ENCODE results near the gene CRTC1.

Gene CRTC1

GRCh38 chr19:18780631-18781030 is 97.2 kb downstream of the CRTC1 start:
- DNase-seq (ENCODE audit: low spot score) = no peak
- no peak for FAIRE-seq

DNA sequence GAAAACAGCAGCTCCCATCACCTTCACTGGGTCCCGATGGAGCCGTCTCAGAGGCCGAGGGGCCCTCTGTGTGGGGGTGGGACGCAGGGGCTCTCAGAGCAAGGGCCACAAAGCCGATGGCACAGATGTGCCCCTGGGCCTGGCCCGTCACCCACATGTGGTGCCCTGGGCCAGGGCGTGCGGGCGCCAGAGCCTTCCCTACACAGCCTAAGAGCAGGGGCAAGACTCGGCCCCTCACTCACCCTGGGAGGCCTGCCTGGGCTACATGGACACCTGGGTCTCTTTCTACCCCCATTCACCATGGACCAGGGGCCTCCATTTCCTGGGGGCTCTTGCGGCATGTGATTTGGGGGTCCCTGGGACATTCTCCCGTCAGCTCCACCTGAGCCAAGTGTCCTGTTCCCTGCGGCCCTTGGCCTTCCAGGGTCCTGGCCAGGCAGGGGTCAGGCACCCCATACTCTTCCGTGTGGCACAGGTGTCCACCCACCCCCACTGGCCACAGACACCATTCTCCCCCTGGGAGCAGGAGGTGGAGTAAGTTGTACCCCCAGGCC is 97.6 kb downstream of the CRTC1 start:
- FAIRE-seq (no peak), DNase-seq (ENCODE audit: low spot score) (no peak)

GRCh38 chr19:18781885-18782527 is 98.5 kb downstream of the CRTC1 start:
- FAIRE-seq = no peak
- no peak for DNase-seq (ENCODE audit: low spot score)

DNA sequence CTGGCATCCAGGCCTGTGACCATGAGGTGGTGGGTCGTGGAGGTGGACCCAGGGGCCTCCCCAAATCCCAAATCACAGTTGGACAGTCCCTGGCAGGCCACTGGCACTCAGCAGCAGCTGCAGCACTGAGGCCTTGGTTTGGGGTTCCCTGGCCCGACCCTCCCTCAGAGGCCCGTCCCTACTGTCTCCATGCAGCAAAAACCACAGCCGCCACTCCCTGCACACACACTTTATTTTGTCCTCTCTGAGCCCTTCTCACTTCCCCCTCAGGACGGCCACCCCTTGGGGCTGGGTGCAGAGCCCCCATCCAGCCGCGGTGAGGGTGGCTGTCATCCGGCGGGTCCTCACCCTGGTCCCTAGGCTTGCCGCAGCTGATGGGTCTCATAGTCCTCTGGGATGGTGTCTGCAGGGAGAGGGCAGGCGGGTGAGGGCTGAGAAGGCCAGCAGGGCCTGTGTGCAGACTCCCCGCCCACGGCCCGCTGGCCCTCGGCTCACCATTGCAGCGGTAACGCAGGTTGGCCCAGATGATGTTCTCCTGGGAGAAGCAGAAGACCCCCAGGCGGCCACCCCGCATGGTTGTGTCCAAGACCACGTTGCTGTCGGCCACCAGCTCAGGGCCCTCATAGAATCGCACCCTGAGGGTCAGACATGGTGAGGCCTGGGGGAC is 99.2 kb downstream of the CRTC1 start:
- no peak for DNase-seq (ENCODE audit: low spot score)

DNA sequence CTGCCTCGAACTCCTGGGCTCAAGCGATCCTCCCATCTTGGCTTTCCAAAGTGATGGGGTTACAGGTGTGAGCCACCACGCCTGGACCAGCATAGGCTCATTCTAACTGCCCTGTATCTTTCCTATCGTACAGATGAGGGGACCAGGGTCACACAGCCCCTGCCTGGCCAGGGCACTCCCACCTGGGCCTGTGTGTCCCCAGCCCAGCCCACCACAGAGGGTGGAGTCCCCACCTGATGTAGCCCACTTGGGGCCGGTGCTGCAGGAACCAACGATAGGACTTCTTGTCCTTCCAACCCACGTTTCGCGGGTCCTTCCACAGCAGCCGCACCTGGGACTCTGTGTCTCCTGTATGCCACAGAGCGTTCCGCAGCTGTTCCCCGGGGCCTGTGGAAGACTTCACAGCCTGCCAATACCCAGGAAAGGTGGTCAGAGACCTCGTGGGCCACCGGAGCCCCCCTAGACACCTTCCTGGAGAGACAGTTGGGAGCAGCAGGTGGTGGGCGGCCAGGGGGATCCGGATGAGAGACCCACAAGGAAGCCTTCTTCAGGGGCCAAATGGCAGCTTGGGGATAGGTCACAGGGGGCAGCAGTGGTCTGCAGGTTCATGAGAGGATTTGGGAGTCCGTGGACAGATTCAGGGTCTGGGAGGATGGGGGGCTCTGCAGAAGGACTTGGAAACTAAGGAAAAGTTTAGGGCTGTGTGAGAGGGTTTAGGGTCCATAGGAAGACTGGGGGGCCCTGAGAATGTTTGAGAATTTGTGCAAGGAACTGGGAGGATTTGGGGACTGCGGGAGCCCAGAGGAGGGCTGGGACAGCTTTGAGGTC is 100.7 kb downstream of the CRTC1 start:
- FAIRE-seq = no peak
- DNase-seq (ENCODE audit: low spot score) = no peak

More for the DNA sequence above, 99.2 kb downstream of the CRTC1 start:
- no peak for FAIRE-seq

- FAIRE-seq (no peak), DNase-seq (ENCODE audit: low spot score) (no peak)
These were observed 101.3 kb downstream of the CRTC1 start for GRCh38 chr19:18784786-18785120.

- FAIRE-seq = no peak
- DNase-seq (ENCODE audit: low spot score) = no peak
These were observed 102.0 kb downstream of the CRTC1 start for GRCh38 chr19:18785179-18786124.

DNA sequence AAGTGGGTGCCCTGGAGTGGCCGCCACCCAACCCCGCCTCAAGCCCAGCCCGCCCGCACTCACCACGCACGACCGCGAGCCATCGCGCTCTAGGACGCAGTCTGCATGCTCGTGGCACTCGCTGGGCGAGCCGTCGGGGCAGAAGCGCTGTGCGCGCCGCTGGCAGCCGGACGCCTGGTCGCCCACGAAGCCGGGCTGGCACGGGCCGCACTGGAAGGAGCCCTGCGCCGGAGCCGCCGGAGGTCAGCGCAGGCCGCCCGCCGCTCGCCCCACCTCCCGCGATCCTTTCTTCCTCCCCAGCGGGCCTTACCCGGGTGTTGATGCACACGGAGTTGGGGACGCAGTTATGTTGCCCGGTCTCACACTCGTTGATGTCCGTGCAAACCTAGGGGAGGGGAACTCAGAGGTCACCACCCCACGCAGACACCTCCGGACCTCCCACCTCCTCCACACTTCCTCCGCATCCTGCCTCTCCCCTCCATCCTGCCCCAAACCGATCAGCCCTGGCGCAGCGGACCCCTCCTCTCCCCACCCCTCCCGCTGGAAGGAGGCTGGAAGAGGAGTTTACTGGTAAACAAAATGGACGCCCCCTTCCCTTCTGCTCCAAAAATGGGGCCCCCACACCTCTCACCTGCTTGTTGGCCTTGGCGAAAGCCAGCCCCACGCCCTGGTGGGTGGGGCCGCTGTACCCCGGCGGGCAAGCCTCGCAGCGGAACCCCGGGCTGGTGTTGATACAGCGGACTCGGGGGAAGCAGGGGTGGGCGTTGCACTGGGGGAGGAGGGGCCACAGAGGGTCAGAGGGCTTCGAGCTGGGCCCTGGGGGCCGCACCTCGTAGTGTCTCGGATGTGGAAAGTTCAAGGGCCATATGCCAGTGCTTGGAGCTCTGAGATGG is 105.3 kb downstream of the CRTC1 start:
- FAIRE-seq (no peak), DNase-seq (ENCODE audit: low spot score) (no peak)

- no peak for DNase-seq (ENCODE audit: low spot score)
- no peak for FAIRE-seq
These were observed 106.0 kb downstream of the CRTC1 start for GRCh38 chr19:18789422-18789869.

- FAIRE-seq (no peak), DNase-seq (ENCODE audit: low spot score) (no peak)
These were observed 106.5 kb downstream of the CRTC1 start for GRCh38 chr19:18789883-18790565.

DNA sequence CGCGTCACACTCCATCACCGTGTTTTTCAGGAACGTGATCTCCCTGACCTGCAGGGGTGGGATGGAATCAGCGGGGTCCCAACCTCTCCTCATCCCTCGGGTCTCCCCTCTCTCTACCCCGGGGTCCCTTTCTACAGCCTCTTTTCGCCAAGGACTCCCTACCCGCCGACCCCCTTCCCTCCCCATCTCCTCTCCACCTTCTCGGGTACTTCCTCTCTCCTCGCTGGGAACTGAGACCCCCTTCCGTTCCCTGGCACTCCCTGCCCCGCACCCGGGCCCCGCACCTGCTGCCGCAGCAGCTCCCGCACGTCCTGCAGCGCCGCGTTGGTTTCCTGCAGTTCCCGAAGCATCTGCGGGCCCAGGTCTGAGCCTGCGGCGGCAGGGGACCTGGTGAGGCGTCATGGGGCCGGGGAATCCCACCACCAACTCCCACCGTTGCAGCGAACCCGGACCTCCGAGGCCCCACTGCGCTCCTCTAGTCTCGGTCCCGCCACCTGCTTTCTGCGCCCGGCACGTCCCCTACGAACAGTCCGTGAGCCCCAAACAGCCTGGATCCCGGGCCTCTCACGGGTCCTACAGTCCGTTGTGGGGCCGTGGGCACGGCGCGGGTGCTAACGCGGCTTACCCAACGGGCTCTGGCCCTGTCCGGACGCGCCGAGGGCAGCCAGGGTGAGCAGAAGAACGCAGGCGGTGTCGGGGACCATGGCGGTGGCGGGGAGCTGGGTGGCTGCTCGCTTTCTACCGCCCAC is 107.3 kb downstream of the CRTC1 start, which contains the start of gene COMP:
COMP (minus strand) TSS at position 740 of the 749 bp plus-strand sequence; CDS start at position 704, 36 bp downstream.
- FAIRE-seq (no peak), DNase-seq (ENCODE audit: low spot score) (no peak)

- FAIRE-seq = no peak
- DNase-seq (ENCODE audit: low spot score) = no peak
These were observed 107.8 kb downstream of the CRTC1 start for GRCh38 chr19:18791315-18791678.

GRCh38 chr19:18792661-18793060 is 109.2 kb downstream of the CRTC1 start:
- FAIRE-seq = no peak
- no peak for DNase-seq (ENCODE audit: low spot score)

GRCh38 chr19:18793144-18794028 is 109.9 kb downstream of the CRTC1 start:
- no peak for DNase-seq (ENCODE audit: low spot score)
- no peak for FAIRE-seq

DNA sequence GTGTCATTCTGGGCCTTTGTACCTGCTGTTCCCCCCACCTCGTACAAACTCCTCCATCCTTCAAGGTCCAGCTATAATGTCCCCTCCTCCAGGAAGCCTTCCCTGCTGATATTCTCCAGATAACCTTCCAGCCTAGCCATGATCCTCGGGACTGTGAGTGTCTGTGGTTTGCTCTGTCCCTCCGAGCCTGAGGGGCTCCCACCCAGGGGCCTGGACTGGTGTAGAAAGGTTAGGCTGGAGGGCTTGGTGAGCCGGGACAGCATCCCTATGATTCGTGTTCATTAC is 110.5 kb downstream of the CRTC1 start:
- FAIRE-seq = no peak
- DNase-seq (ENCODE audit: low spot score) = no peak

DNA sequence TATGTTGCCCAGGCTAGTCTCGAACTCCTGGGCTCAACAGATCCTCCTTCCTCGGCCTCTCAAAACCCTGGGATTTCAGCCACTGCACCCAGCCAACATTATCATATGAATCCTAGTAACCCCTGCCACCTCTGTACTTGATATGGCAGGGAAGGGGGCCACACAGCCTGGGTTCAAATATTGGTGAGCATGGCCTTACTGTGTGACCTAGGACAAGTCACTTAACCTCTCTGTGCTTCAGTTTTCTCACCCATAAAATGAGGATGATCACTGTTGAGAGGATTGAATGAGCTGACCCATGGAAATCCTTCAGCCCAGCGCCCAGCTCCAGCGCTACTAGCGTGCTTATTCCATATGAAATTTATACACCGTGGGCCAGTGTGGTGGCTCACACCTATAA is 111.2 kb downstream of the CRTC1 start:
- DNase-seq (ENCODE audit: low spot score) (no peak), FAIRE-seq (no peak)

DNA sequence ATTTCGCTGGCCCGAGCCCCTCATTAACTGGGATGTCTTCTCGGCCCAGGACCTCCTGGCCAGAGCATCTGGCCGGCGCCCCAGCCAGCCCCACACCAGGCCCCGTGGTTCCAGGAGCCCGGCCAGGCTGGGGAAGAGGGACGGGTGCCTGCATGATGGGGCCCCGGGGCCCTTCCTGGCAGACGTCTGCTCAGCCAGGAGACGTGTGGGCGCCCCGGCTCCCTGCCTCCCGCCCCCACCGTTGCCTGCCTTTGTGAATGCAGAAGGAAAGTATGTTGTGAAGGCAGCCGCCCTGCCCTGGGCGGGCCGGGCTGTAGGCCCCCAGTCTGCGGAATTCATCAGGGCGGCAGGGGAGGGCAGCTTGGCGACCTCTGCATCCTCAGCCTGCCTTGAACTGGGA is 112.1 kb downstream of the CRTC1 start:
- no peak for FAIRE-seq
- no peak for DNase-seq (ENCODE audit: low spot score)

GRCh38 chr19:18796239-18796638 is 112.8 kb downstream of the CRTC1 start:
- FAIRE-seq = no peak

More at GRCh38 chr19:18796239-18796638, 112.8 kb downstream of the CRTC1 start:
- DNase-seq (ENCODE audit: low spot score) = no peak

Data from RCC 7860 (cell line).